Aorta (tissue), 5 donors: Measurements from ENCODE around the gene TAAR9. TPM values are rescaled to one million over a fixed set of nuclear protein-coding genes. Genes with fewer than 3 reads are reported as not detected.

Experiments
- ATAC-seq: fragments of 200-7000 bp; cut with Tn5 transposase; one replicate; pipeline ENCODE4 v1.9.1; 2022; ENCODE audit warnings: moderate library complexity; ENCODE audit not compliant: low FRiP score
- DNase-seq, 2 donors: peaks; one replicate each; pipeline ENCODE4 v3.0.0-alpha.2; 2020
- H3K27ac ChIP-seq, 2 donors: one replicate each; pipeline ENCODE4 v1.5.1; 2013; ENCODE audit warnings: low read length in 2 of 2, mild to moderate bottlenecking in 2 of 2, moderate library complexity in 2 of 2, control low read depth in 1 of 2, inconsistent platforms in 1 of 2, low read depth in 1 of 2
- H3K27me3 ChIP-seq, 2 donors: one replicate each; pipeline ENCODE4 v1.6.1; 2013; ENCODE audit warnings: control low read depth in 1 of 2, low read length in 1 of 2, mild to moderate bottlenecking in 1 of 2, moderate library complexity in 1 of 2; ENCODE audit not compliant: insufficient read depth in 2 of 2, control insufficient read depth in 1 of 2
- H3K36me3 ChIP-seq, 2 donors: one replicate each; pipeline ENCODE4 v1.6.1; 2013; ENCODE audit warnings: control low read depth in 1 of 2, low read length in 1 of 2, mild to moderate bottlenecking in 1 of 2; ENCODE audit not compliant: insufficient read depth in 2 of 2, control insufficient read depth in 1 of 2
- H3K4me1 ChIP-seq, 2 donors: one replicate each; pipeline ENCODE4 v1.6.1; 2013; ENCODE audit warnings: low read length in 2 of 2, control low read depth in 1 of 2, mild to moderate bottlenecking in 1 of 2, moderate library complexity in 1 of 2; ENCODE audit not compliant: insufficient read depth in 2 of 2, control insufficient read depth in 1 of 2
- H3K4me3 ChIP-seq, 2 donors: one replicate each; pipeline ENCODE4 v1.5.1; 2013; ENCODE audit warnings: low read length in 2 of 2, control low read depth in 1 of 2, mild to moderate bottlenecking in 1 of 2
- H3K9me3 ChIP-seq: one replicate; pipeline ENCODE4 v1.6.1; 2013; ENCODE audit warnings: mild to moderate bottlenecking, low read length; ENCODE audit not compliant: control insufficient read depth
- WGBS, 2 donors: extraction: QIAGEN DNeasy Blood & Tissue Kit; methylation state at CpG; one replicate each; pipeline ENCODE4 v1.1.7; 2013; 5-methylcytosine and 5-hydroxymethylcytosine counted together
- intact Hi-C, 2 donors: fragments of 100-400 bp; cut with DNase I; formaldehyde crosslinking; loops; one replicate each; pipeline versions ENCODE4 v1.14.2 to v1.15.0; 2022
- polyA plus RNA-seq, 2 donors: library from polyadenylated mRNA; stranded (reverse); fragments of 200-250 nt; gene quantifications; one replicate each; pipeline ENCODE4 v1.2.3, GENCODE V29; 2013
- total RNA-seq, 2 donors: library from RNA; stranded (reverse); fragmentation: NEBNext Ultra II Directional; extraction: Animal tissue kit (Norgen Biotek cat#: 25700); gene quantifications; one replicate each; pipeline ENCODE4 v1.2.1, GENCODE V29; 2021
- donor health status: healthy with polysubstance abuse.
- donor health status: Bipolar disorder and iron deficiency.
- donor health status: DM: no; HTN: no; CAD: no.
- donor health status: DM: no; HTN: no; CAD: no.
- donor health status: DM: yes; HTN: yes; CAD: no.

Gene TAAR9
- total and polyA plus RNA-seq, 4 donors: not detected

GRCh38 chr6:132511831-132512220 lies 26.3 kb upstream of the TAAR9 start:
- Histone ChIP-seq H3K4me3 (peak overlapping the region; percentile 61 to 79), H3K4me1 (peaks cover 2 to 19% of the 10 kb centered on the region in 2 donors), H3K27me3 (no peaks in the 10 kb centered on the region), H3K36me3 (peaks cover 0 to 2% of the 10 kb centered on the region in 2 donors), H3K27ac (no peak overlapping the region), H3K9me3 (no peaks in the 10 kb centered on the region)
- intact Hi-C loops: loop anchor here in 1 of 2 donors (10.0 kb wide), 1 partner anchor 303 kb away; the partner anchor contains the start of gene RPS12
- ATAC-seq: no peak
- 3 to 11% methylated on average over 2 of the region's 2 CpGs for WGBS, 2 donors
- no peak for DNase-seq

GRCh38 chr6:132512342-132512637 lies 25.8 kb upstream of the TAAR9 start:
- Histone ChIP-seq H3K27ac (peak overlapping the region in 1 of 2 donors; percentile 93), H3K36me3 (peaks cover 0 to 2% of the 10 kb centered on the region in 2 donors), H3K9me3 (no peaks in the 10 kb centered on the region), H3K4me1 (peaks cover 2 to 19% of the 10 kb centered on the region in 2 donors), H3K4me3 (peak overlapping the region; percentile 88 to 99), H3K27me3 (no peaks in the 10 kb centered on the region)
- ATAC-seq (no peak), DNase-seq (no peak)
- intact Hi-C loops: loop anchor here in 1 of 2 donors (10.0 kb wide), 1 partner anchor 303 kb away; the partner anchor contains the start of gene RPS12
- WGBS, 2 donors: 0% methylated on average over 7 of the region's 7 CpGs

GRCh38 chr6:132512638-132513632 lies 25.1 kb upstream of the TAAR9 start, which contains the start of gene STX7:
TSS of gene STX7 (minus strand) at chr6:132513116. CDS start at chr6:132503530, 9,586 bp downstream.
- H3K36me3 ChIP-seq: no peaks in the 10 kb centered on the region
- H3K4me1 ChIP-seq: peaks cover 0 to 19% of the 10 kb centered on the region in 2 donors
- DNase-seq (peak; percentile 95 to 96), ATAC-seq (peak; percentile 97)
- 1% methylated on average over 58 to 67 of the region's 67 CpGs for WGBS, 2 donors
- intact Hi-C loops: loop anchor here in 1 of 2 donors (10.0 kb wide), 1 partner anchor 302 kb away; the partner anchor contains the start of gene RPS12
- peak within 1 kb of the TSS; percentile 88 to 99 for H3K4me3 ChIP-seq
- H3K27me3 ChIP-seq: no peaks in the 10 kb centered on the region
- H3K9me3 ChIP-seq: no peaks in the 10 kb centered on the region
- H3K27ac ChIP-seq: peak within 1 kb of the TSS; percentile 76 to 93

- no peak overlapping the region for H3K4me3 ChIP-seq
- peak overlapping the region; percentile 44 to 76 for H3K27ac ChIP-seq
- peaks cover 0 to 13% of the 10 kb centered on the region in 2 donors for H3K4me1 ChIP-seq
- 19 to 20% methylated on average over 3 of the region's 3 CpGs for WGBS, 2 donors
- intact Hi-C loops: loop anchor here in 1 of 2 donors (10.0 kb wide), 1 partner anchor 301 kb away; the partner anchor contains the start of gene RPS12
- DNase-seq (no peak), ATAC-seq (no peak)
- no peaks in the 10 kb centered on the region for H3K36me3 ChIP-seq
- no peaks in the 10 kb centered on the region for H3K9me3 ChIP-seq
- H3K27me3 ChIP-seq: no peaks in the 10 kb centered on the region
Measured at GRCh38 chr6:132513831-132514545, 24.1 kb upstream of the TAAR9 start.

DNA sequence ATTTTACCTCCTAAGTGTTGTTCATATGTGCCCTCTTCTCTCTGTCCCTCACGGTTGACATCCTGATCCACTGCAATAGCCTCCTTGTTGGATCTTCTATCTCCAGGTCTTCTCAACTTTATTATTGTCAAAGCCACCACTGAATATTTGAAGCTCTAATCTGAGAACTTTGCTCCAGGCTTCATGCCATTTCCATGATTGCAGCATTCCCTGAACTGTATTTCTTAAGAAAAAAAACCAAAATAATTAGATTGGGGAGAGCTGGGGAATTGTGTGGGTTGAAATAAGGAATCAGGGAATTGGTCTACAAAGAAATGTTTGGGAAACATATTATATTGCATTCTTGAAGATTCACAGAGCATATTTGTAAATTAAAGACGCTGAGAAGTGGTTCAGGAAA lies 22.7 kb upstream of the TAAR9 start:
- DNase-seq (no peak), ATAC-seq (no peak)
- 34 to 38% methylated on average over 2 of the region's 2 CpGs for WGBS, 2 donors
- Histone ChIP-seq H3K4me1 (peaks cover 0 to 13% of the 10 kb centered on the region in 2 donors), H3K27me3 (no peaks in the 10 kb centered on the region), H3K36me3 (no peaks in the 10 kb centered on the region), H3K27ac (no peak overlapping the region), H3K9me3 (no peaks in the 10 kb centered on the region), H3K4me3 (no peak overlapping the region)
- intact Hi-C loops: loop anchor here in 1 of 2 donors (10.0 kb wide), 1 partner anchor 299 kb away; the partner anchor contains the start of gene RPS12

GRCh38 chr6:132520953-132521352 lies 17.1 kb upstream of the TAAR9 start:
- no peaks in the 10 kb centered on the region for H3K36me3 ChIP-seq
- intact Hi-C loops: no loop called here
- DNase-seq: no peak
- no peaks in the 10 kb centered on the region for H3K9me3 ChIP-seq
- no peak for ATAC-seq
- no peak overlapping the region for H3K27ac ChIP-seq
- H3K4me1 ChIP-seq: peaks cover 0 to under 1% of the 10 kb centered on the region in 2 donors
- WGBS, 2 donors: 31 to 41% methylated on average over 2 of the region's 2 CpGs
- no peaks in the 10 kb centered on the region for H3K27me3 ChIP-seq
- H3K4me3 ChIP-seq: no peak overlapping the region

DNA sequence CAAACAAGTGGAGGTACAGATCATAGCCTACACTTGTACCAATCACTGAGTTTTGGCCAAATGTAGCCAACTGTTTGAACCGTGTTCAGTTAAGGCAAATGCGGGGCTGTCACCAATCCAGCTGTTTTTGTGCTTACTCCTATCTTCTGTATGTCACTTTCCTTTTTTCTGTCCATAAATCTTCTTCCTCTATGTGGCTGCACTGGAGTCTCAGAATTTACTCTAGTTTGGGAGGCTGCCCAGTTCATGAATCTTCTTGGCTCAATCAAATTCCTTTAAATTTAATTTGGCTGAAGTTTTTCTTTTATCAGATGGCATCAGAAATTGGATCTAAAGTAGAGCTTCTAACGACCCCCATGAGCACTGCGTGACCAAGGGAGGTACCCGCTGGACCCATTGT lies 13.4 kb upstream of the TAAR9 start:
- 82 to 84% methylated on average over 5 of the region's 5 CpGs for WGBS, 2 donors
- no peaks in the 10 kb centered on the region for H3K4me1 ChIP-seq
- H3K36me3 ChIP-seq: no peaks in the 10 kb centered on the region
- H3K27me3 ChIP-seq: no peaks in the 10 kb centered on the region
- H3K4me3 ChIP-seq: no peak overlapping the region
- H3K9me3 ChIP-seq: no peaks in the 10 kb centered on the region
- ATAC-seq (no peak), DNase-seq (no peak)
- no peak overlapping the region for H3K27ac ChIP-seq
- intact Hi-C loops: no loop called here

DNA sequence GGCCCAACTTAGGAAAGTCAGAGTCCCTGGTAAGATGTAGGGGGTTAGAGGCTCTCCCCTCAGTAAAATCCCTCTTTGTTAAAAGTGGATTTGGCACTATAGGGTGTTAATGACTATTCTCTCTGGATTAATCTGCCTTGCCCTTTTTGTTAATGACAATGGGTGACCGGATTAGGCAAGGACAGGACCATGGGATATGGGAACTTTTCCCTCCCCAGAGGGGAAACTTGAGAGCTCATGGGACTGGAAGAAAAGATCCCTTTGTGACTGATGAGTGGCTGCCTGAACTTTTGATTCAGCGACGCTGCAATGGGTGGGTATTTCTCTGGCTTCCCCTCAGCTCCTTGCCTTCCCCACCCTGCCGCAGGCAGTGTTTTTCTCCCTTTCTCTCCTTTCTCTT lies 12.2 kb upstream of the TAAR9 start:
- no peaks in the 10 kb centered on the region for H3K27me3 ChIP-seq
- H3K4me3 ChIP-seq: no peak overlapping the region
- peaks cover 0 to 1% of the 10 kb centered on the region in 2 donors for H3K4me1 ChIP-seq
- intact Hi-C loops: no loop called here
- no peaks in the 10 kb centered on the region for H3K36me3 ChIP-seq
- H3K27ac ChIP-seq: no peak overlapping the region
- no peaks in the 10 kb centered on the region for H3K9me3 ChIP-seq
- 89 to 91% methylated on average over 4 of the region's 4 CpGs for WGBS, 2 donors
- no peak for DNase-seq
- no peak for ATAC-seq
